NCI-H1436 treated with DMSO at 0.1 percent for 48 hours (cell line): ENCODE results near the gene ADGRG2.
"Not testable (repeated sequence)": the region's sequence is repeated elsewhere in the genome, so short reads cannot be mapped to it uniquely, and the experiment has no call there.

ENCODE experiments used
- DNase-seq: peaks from one replicate; lab custom pipeline; 2025; lab: John Stamatoyannopoulos, UW

Gene ADGRG2

DNA sequence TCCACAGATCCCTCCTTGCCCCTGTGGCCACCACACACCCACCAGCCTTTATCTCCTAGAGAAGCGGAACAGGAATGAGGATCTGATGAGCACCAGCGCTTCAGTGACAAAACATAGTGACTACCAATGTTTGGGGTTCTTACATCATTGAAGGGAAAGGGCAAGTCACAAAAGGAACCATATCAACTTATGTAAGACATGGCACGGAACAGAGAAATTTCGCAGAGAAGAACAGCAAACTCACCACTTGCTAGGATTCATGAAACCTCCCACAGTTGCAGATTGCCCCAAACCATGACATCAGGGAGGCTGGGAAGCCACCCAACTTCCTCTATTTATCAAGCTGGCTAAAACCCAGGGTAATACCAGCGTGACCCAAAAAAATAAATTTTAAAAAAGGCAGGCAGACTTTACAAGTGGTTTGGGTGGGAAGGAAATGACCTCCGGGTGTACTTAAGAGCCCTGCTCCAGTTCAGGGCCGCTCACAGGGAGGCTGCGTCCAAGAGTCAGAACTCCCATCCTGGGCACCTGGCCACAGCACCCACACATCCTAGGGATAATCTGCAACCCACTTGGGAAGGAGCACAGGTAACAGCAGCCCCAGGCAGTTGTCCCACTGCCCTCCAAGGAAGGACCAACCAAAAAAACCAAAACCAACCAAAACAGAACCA, 36.0 kb downstream of the ADGRG2 start:
- DNase-seq: no peak

GRCh38 chrX:19085666-19086065, 36.6 kb downstream of the ADGRG2 start:
- no peak for DNase-seq

GRCh38 chrX:19075754-19076153, 46.5 kb downstream of the ADGRG2 start:
- DNase-seq: no peak

GRCh38 chrX:19072372-19072771, 49.9 kb downstream of the ADGRG2 start:
- no peak for DNase-seq

- DNase-seq: no peak
Measured at GRCh38 chrX:19070555-19070994, 51.7 kb downstream of the ADGRG2 start.

GRCh38 chrX:19066987-19067386, 55.3 kb downstream of the ADGRG2 start:
- not testable (repeated sequence) for DNase-seq

DNA sequence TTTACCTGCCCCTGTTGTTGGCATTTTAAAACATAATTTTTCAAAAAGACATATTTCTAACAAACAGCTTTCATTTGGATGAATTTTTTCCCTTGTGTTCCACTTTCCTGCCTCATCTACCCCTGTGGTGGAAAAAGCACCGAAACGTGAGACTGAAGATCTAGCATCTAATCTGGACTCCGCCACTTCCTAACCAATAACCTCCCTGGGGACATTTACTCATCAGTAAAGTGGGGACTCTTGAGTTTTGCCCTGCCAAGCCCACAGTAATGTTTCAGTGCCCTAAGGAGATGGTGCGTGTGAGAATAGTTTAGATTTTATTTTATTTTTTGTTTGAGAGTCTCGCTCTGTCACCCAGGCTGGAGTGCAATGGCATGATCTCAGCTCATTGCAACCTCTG, 56.7 kb downstream of the ADGRG2 start:
- no peak for DNase-seq

- DNase-seq: no peak
Measured at GRCh38 chrX:19064175-19064574, 58.1 kb downstream of the ADGRG2 start.

DNA sequence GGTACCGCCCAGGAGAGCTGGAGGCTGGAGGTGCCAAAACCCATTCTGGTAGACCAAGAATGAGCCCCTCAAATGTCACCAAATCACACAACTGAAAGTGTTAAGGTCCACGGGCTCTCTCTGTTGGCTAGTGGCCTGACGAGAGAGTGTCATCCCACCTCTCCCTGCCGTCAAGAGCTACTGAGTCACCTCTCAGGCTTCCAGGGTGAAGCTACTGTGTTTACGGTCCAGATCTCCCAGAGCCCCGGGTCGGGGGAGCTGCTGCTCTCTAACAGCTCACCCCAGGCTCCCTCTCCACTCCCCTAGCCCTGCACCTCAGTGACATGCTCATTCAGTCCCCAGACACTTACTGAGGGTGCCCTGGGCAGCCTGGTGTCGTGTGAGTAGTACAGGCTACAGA, 59.2 kb downstream of the ADGRG2 start:
- DNase-seq: no peak

- DNase-seq: no peak
Measured at GRCh38 chrX:19059067-19059466, 63.2 kb downstream of the ADGRG2 start.

DNA sequence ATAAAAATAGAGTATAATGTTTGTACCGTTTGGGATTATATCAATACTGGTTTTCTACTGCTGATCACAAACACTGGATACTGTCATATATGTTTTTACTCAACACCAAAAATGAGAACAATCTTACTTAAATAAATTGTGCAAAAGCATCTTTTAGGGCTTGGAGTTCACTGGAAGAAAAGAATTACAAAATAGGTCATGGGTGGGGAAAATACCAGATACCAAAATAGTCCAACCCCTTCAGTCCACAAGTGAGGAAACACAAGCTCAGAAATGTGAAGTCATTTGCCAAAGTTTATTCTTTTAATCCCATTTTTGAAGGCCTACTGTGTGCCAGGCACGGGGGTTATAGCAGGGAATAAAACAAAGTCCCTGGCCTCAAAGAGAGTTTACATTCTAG, 64.4 kb downstream of the ADGRG2 start:
- no peak for DNase-seq

- no peak for DNase-seq
Measured at GRCh38 chrX:19049110-19049509, 73.2 kb downstream of the ADGRG2 start.

GRCh38 chrX:19046343-19047215, 75.7 kb downstream of the ADGRG2 start:
- DNase-seq: no peak

DNA sequence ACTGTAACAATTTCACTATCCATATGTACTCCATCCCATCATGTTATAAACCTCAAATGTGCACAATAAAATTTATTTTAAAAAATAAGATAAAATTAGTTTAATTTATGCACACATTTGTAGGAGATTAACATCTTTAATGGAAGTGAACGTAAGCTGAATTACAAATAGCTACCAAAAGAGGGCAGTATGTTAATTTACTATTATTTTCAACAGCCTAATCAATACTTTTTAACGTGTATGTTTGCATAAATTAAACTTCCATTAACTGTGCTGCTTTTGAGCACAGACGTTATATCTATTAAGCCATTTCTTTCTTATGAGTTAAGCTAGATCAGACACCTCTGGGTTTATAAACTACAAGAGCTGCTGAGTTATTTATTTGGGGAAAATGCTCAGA, 81.9 kb downstream of the ADGRG2 start:
- no peak for DNase-seq

DNA sequence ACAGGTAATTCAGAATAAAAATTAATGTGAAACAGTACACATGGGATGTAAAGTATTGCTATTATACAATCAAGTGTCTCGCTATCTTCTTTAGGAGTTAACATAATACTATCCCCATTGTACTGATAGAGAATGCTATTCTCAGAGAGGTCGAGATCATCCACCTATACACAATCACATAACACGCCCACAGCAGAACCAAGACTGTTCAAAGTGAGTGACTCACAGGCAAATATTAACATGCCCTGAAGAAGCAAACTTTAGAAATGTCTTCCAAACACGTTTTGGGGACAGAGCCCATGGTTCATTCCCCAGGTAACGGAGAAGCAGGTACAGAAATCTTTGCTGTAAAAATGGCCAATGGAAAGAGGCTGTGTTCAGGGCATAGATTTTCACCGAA, 88.2 kb downstream of the ADGRG2 start:
- no peak for DNase-seq

DNA sequence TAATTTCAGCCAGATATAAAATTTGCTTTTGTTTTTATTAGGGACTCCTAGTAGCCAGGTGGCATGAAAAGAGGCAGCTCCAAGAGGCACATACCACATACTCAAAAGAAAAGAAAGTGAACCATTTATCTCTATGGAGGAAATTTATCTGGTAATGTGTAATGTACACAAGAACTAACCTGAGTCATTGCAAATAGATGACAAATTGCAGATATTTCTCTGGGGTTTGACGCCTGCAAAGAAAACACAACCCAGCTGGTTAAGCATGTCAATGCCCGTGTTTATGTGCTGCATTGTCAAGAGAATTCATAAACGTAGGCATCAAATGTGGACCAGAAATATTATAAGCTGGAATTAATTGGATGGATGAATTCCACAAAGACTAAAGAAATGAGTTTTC, 91.5 kb downstream of the ADGRG2 start:
- no peak for DNase-seq

DNA sequence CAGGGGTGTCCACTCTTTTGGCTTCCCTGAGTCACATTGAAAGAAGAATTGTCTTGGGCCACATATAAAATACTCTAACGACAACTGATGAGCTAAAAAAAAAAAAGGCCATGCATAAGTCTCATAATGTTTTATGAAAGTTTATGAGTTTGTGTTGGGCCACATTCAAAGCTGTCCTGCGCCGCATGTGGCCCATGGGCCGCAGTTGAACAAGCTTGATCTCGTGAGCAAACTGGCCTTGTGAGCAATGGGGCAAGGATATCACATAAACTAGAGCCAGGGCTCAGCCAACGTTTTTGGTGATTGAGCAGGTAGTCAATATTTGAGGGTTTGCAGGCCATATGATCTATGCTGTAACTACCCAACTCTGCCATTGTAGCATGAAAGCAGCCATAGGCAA, 93.7 kb downstream of the ADGRG2 start:
- DNase-seq: no peak

DNA sequence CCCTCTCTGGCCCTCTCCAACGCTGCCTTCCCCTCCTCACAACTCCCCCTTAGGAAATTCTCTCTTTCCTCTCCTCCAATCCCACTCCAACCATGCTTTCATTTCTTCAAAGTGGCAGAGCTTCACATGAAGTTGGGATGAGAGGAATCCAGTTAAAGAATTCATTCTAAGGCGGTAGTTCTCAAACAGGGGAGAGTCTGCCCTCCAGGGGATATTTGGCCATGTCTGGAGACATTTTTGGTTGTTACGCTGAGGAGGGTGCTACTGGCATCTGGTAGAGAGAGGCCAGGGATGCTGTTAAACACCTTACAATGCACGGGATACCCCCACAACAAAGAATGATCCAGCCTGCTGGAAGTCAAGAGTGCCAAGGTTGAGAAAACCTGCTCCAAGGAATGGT, 97.9 kb downstream of the ADGRG2 start:
- no peak for DNase-seq

DNA sequence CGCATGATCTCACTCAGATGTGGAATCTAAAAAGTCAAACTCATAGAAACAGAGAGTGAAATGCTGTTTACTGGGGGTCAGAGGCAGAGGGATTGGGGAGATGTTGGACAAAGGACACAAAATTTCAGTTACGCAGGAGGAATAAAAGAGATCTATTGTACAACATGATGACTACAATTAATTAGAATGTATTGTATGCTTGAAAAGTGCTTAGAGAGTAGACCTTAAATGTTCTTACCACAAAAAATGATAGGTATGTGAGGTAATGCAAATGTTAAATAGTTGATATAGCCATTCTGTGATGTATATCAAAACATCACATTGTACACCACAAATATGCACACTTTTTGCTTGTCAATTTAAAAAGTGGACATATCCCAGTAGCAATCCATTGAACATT, 102.3 kb downstream of the ADGRG2 start:
- DNase-seq: no peak

- no peak for DNase-seq
Measured at GRCh38 chrX:19017271-19017670, 105.0 kb downstream of the ADGRG2 start.

GRCh38 chrX:19016614-19017013, 105.7 kb downstream of the ADGRG2 start:
- not testable (repeated sequence) for DNase-seq

DNA sequence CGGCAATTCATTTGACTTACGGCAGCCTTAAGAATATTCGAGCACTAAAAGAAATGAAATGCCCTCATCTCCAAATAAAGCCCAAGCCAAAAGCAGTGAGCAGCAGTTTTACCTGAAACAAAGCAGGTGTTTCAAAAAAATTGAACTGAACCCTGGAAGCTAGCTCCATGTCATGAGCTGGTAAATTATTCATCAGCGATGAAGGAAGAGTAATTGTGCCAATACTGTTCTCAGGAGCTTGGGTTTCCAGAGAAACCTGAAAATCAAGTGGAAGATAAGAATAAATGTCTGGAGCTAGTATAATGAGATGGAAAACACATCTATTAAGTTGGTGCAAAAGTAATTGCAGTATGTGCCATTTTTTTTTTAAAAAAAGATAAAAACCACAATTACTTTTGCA, 114.4 kb downstream of the ADGRG2 start:
- no peak for DNase-seq

DNA sequence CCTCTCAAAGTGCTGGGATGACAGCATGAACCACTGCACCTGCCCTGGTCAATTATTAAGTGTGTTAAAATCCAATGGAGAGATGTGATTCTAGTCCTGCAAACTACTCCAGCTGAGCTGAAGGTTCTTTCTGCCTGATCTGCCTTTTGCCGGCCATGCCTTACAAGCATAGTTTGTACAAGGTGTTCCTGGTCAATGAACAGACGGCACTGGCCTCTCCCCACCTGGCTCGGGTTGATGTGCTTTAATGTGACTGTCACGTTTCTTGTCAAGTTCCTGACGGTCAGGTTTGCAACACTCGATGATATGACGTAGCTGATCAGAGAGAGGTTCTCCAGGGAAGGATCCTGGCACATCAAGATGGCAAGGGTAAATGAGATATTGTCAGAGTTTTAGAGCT, 115.3 kb downstream of the ADGRG2 start:
- DNase-seq: no peak

DNA sequence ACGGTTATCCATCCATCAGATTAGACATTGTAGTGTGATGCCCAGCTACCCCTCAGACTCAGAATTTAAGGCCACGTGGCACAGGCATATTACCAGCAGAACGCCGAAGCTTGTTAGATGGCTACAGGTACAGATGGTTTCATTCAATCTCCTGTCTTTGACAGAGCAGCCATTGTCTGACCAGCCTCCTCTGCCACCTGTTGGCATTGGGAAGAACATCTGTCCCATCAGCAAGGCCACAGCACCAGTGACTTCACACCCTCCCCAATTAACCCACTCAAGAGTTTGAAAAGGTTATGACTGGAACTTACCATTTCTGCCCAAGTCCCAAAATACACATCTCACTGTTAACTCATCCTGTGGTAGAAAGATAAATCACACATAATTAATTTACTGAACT, 116.4 kb downstream of the ADGRG2 start:
- no peak for DNase-seq
